Activated T-helper 17 cell treated with anti-CD3 and anti-CD28 coated beads, Interleukin-2, amount 50 U/mL, for 72 hours (primary cell): ENCODE data around the gene CD248. TPM values are rescaled to one million over a fixed set of nuclear protein-coding genes. Genes with fewer than 3 reads are reported as not detected.

ENCODE experiments used
- ATAC-seq: fragments of 150-1000 bp; cut with Tn5 transposase; replicated peaks from 2 replicates; pipeline ENCODE4 v1.10.0; 2021; ENCODE audit warnings: mild to moderate bottlenecking, moderate library complexity
- H3K27ac Mint-ChIP-seq: one replicate; pipeline ENCODE4 v1.8.0; 2022; ENCODE audit warnings: mixed read lengths
- H3K27me3 Mint-ChIP-seq: one replicate; pipeline ENCODE4 v1.8.0; 2022; ENCODE audit warnings: mixed read lengths
- H3K36me3 Mint-ChIP-seq: one replicate; pipeline ENCODE4 v1.8.0; 2022; ENCODE audit warnings: low read depth, mild to moderate bottlenecking, mixed read lengths
- H3K4me1 Mint-ChIP-seq: one replicate; pipeline ENCODE4 v1.8.0; 2022; ENCODE audit warnings: mixed read lengths
- H3K4me3 Mint-ChIP-seq: one replicate; pipeline ENCODE4 v1.8.0; 2022; ENCODE audit warnings: mild to moderate bottlenecking, mixed read lengths
- H3K9me3 Mint-ChIP-seq: one replicate; pipeline ENCODE4 v1.8.0; 2022; ENCODE audit warnings: mixed read lengths
- total RNA-seq, 2 donors: library from RNA; stranded (reverse); gene quantifications; one replicate each; pipeline ENCODE4 v1.2.3, GENCODE V29; 2022

CD248 gene
- total RNA-seq, 2 donors from 2014 or later = not detected

- H3K9me3 Mint-ChIP-seq = no peaks in the 10 kb centered on the region
- no peak for ATAC-seq
- H3K27ac Mint-ChIP-seq = peak overlapping the region; percentile 98
- peak overlapping the region; percentile 95 for H3K4me3 Mint-ChIP-seq
- H3K27me3 Mint-ChIP-seq = no peaks in the 10 kb centered on the region
- H3K4me1 Mint-ChIP-seq = peaks cover 17% of the 10 kb centered on the region
- H3K36me3 Mint-ChIP-seq = peaks cover 30% of the 10 kb centered on the region
Observed at GRCh38 chr11:66346476-66347424, 29.9 kb upstream of the CD248 start.

GRCh38 chr11:66345316-66345649, 28.4 kb upstream of the CD248 start:
- Mint-ChIP-seq H3K4me1 (peaks cover 17% of the 10 kb centered on the region), H3K27me3 (no peaks in the 10 kb centered on the region), H3K36me3 (peaks cover 44% of the 10 kb centered on the region), H3K27ac (peak overlapping the region; percentile 98), H3K9me3 (no peaks in the 10 kb centered on the region), H3K4me3 (peak overlapping the region; percentile 95)
- ATAC-seq = peak; percentile 12

- no peaks in the 10 kb centered on the region for H3K9me3 Mint-ChIP-seq
- H3K27ac Mint-ChIP-seq = peak within 1 kb of the TSS; percentile 98
- no peaks in the 10 kb centered on the region for H3K27me3 Mint-ChIP-seq
- peak; percentile 85 for ATAC-seq
- peaks cover 17% of the 10 kb centered on the region for H3K4me1 Mint-ChIP-seq
- H3K36me3 Mint-ChIP-seq = peaks cover 49% of the 10 kb centered on the region
- H3K4me3 Mint-ChIP-seq = peak within 1 kb of the TSS; percentile 95
Observed at GRCh38 chr11:66344550-66345315, 27.9 kb upstream of the CD248 start, which contains the start of gene BRMS1. TSS of gene BRMS1 (minus strand) at chr11:66345104. CDS start at chr11:66342234, 2,870 bp downstream.

GRCh38 chr11:66343176-66343575, 26.3 kb upstream of the CD248 start:
- Mint-ChIP-seq H3K9me3 (no peaks in the 10 kb centered on the region), H3K27me3 (no peaks in the 10 kb centered on the region), H3K36me3 (peaks cover 57% of the 10 kb centered on the region), H3K27ac (peak overlapping the region; percentile 98), H3K4me3 (peak overlapping the region; percentile 95), H3K4me1 (peaks cover 17% of the 10 kb centered on the region)
- ATAC-seq = no peak

GRCh38 chr11:66341502-66342126, 24.8 kb upstream of the CD248 start:
- no peak for ATAC-seq
- Mint-ChIP-seq H3K27me3 (no peaks in the 10 kb centered on the region), H3K4me1 (peaks cover 18% of the 10 kb centered on the region)

GRCh38 chr11:66340596-66341501, 24.0 kb upstream of the CD248 start:
- Mint-ChIP-seq H3K4me3 (no peak overlapping the region), H3K36me3 (peaks cover 67% of the 10 kb centered on the region), H3K27ac (no peak overlapping the region), H3K4me1 (peaks cover 24% of the 10 kb centered on the region), H3K27me3 (no peaks in the 10 kb centered on the region), H3K9me3 (no peaks in the 10 kb centered on the region)
- ATAC-seq = no peak

More at GRCh38 chr11:66341502-66342126, 24.8 kb upstream of the CD248 start:
- no peak overlapping the region for H3K4me3 Mint-ChIP-seq
- no peak overlapping the region for H3K27ac Mint-ChIP-seq
- peaks cover 62% of the 10 kb centered on the region for H3K36me3 Mint-ChIP-seq
- no peaks in the 10 kb centered on the region for H3K9me3 Mint-ChIP-seq

GRCh38 chr11:66339686-66340483, 23.0 kb upstream of the CD248 start:
- Mint-ChIP-seq H3K4me1 (peaks cover 24% of the 10 kb centered on the region), H3K27ac (no peak overlapping the region), H3K9me3 (no peaks in the 10 kb centered on the region), H3K4me3 (no peak overlapping the region), H3K27me3 (no peaks in the 10 kb centered on the region), H3K36me3 (peaks cover 63% of the 10 kb centered on the region)
- no peak for ATAC-seq

- Mint-ChIP-seq H3K27me3 (no peaks in the 10 kb centered on the region), H3K4me3 (no peak overlapping the region), H3K4me1 (peaks cover 24% of the 10 kb centered on the region), H3K27ac (peak overlapping the region; percentile 75), H3K9me3 (no peaks in the 10 kb centered on the region), H3K36me3 (peaks cover 60% of the 10 kb centered on the region)
- ATAC-seq = no peak
Observed at GRCh38 chr11:66339162-66339675, 22.4 kb upstream of the CD248 start.

GRCh38 chr11:66338276-66339161, 21.7 kb upstream of the CD248 start:
- no peaks in the 10 kb centered on the region for H3K9me3 Mint-ChIP-seq
- no peaks in the 10 kb centered on the region for H3K27me3 Mint-ChIP-seq
- peak overlapping the region; percentile 75 for H3K27ac Mint-ChIP-seq
- peaks cover 21% of the 10 kb centered on the region for H3K4me1 Mint-ChIP-seq
- H3K4me3 Mint-ChIP-seq = no peak overlapping the region
- H3K36me3 Mint-ChIP-seq = peaks cover 60% of the 10 kb centered on the region
- ATAC-seq = no peak

GRCh38 chr11:66337103-66337899, 20.5 kb upstream of the CD248 start:
- no peak for ATAC-seq
- Mint-ChIP-seq H3K4me1 (peaks cover 12% of the 10 kb centered on the region), H3K9me3 (no peaks in the 10 kb centered on the region), H3K4me3 (peak overlapping the region; percentile 73), H3K27me3 (no peaks in the 10 kb centered on the region), H3K27ac (peak overlapping the region; percentile 92), H3K36me3 (peaks cover 50% of the 10 kb centered on the region)

GRCh38 chr11:66336234-66337102, 19.6 kb upstream of the CD248 start, which contains the start of gene RIN1:
TSS of gene RIN1 (minus strand) at chr11:66336434. CDS start at chr11:66336402, 32 bp downstream.
- Mint-ChIP-seq H3K4me3 (peak within 1 kb of the TSS; percentile 73), H3K4me1 (peaks cover 12% of the 10 kb centered on the region), H3K36me3 (peaks cover 42% of the 10 kb centered on the region), H3K27me3 (no peaks in the 10 kb centered on the region), H3K27ac (peak within 1 kb of the TSS; percentile 92), H3K9me3 (no peaks in the 10 kb centered on the region)
- ATAC-seq = peak; percentile 89
